OCI-LY1 (cell line): Measurements from ENCODE around the gene SAYSD1.

Source experiments
- CTCF ChIP-seq: fragments of 200-600 bp; sonication (generic), shearing (Covaris generic); IDR thresholded peaks from 2 replicates; pipeline ENCODE4 v1.5.1; 2017; ENCODE audit warnings: mild to moderate bottlenecking, antibody characterized with exemption, low read length, moderate library complexity, mixed read lengths
- EZH2 ChIP-seq: fragments of 200-600 bp; sonication (generic), shearing (Covaris generic); IDR thresholded peaks from 2 replicates; pipeline ENCODE4 v1.8.0; 2017; ENCODE audit warnings: borderline replicate concordance, mixed run types, mild to moderate bottlenecking, antibody characterized with exemption, low read length, moderate library complexity, mixed read lengths

GRCh38 chr6:39079197-39080125, 35.5 kb downstream of the SAYSD1 start:
- TF ChIP-seq CTCF: no peak
- no peak for TF ChIP-seq EZH2
